Pancreas (tissue), 10 donors: ENCODE data around the gene PADI2. TPM values are rescaled to one million over a fixed set of nuclear protein-coding genes. Genes with fewer than 3 reads are reported as not detected.

Source experiments
- ATAC-seq, 4 donors: fragments of 200-7000 bp; cut with Tn5 transposase; one replicate each; pipeline versions ENCODE4 v1.8.0 to v1.9.1; 2020; ENCODE audit warnings: mild to moderate bottlenecking in 4 of 4, moderate library complexity in 4 of 4
- DNase-seq, 6 donors: peaks; one replicate each; pipeline ENCODE4 v3.0.0-alpha.2; 2020
- FAIRE-seq: peaks from 2 replicates; lab custom pipeline; 2012; peaks lifted over from hg19 to GRCh38; lab: Jason Lieb, UNC
- H3K27ac ChIP-seq, 4 donors: fragments of 200-600 bp; sonication (generic); 1 replicate in 3 of 4; 2 replicates in 1 of 4; pipeline versions ENCODE4 v1.5.0 to v1.8.0; 2020
- H3K27me3 ChIP-seq, 4 donors: fragments of 200-600 bp; one replicate each; pipeline ENCODE4 v1.8.0; 2021
- H3K36me3 ChIP-seq, 3 donors: fragments of 200-600 bp; sonication (generic) in 1 of 3; one replicate each; pipeline versions ENCODE4 v1.5.0 to v1.8.0; 2020 to 2021
- H3K4me1 ChIP-seq, 3 donors: fragments of 200-600 bp; one replicate each; pipeline ENCODE4 v1.8.0; 2021
- H3K4me3 ChIP-seq, 4 donors: fragments of 200-600 bp; sonication (generic) in 2 of 4; one replicate each; pipeline versions ENCODE4 v1.5.0 to v1.8.0; 2020 to 2021
- H3K9me3 ChIP-seq, 4 donors: fragments of 200-600 bp; one replicate each; pipeline ENCODE4 v1.8.0; 2021
- CTCF ChIP-seq, 4 donors: fragments of 200-600 bp; sonication (generic) in 3 of 4; IDR thresholded peaks; one replicate each; pipeline versions ENCODE4 v1.5.0 to v1.8.0; 2021; ENCODE audit warnings: antibody characterized with exemption in 4 of 4
- WGBS, 2 donors: extraction: QIAGEN DNeasy Blood & Tissue Kit; methylation state at CpG; one replicate each; pipeline ENCODE4 v1.1.7; 2013; 5-methylcytosine and 5-hydroxymethylcytosine counted together
- intact Hi-C, 3 donors: fragments of 100-400 bp; cut with DNase I; formaldehyde crosslinking; loops; one replicate each; pipeline versions ENCODE4 v1.11.1 to v1.14.2; 2022
- polyA plus RNA-seq, 2 donors: library from polyadenylated mRNA; stranded (reverse); fragments of 200-250 nt; gene quantifications; one replicate each; pipeline ENCODE4 v1.2.3, GENCODE V29; 2013
- total RNA-seq, 6 donors: library from RNA; stranded (reverse); fragmentation: NEBNext Ultra II Directional in 4 of 6; extraction: Animal tissue kit (Norgen Biotek cat#: 25700) in 4 of 6; gene quantifications; one replicate each; pipeline versions ENCODE4 v1.2.1 to v1.2.4, GENCODE V29; 2021 to 2023
- donor health status: healthy with polysubstance abuse.
- donor health status: DM: no; HTN: no; CAD: no; lungs with moderate emphysema.
- donor health status: DM: no; HTN: no; CAD: no.
- donor health status: control.
- donor health status: control.
- donor health status: Bipolar disorder and iron deficiency.
- donor health status: DM: yes; HTN: yes; CAD: no.
- donor health status: DM: no; HTN: no; CAD: no.
- donor health status: DM: no; HTN: no; CAD: no.
- donor health status: DM: yes; HTN: yes; CAD: no.

Gene PADI2
- 1 to 10 TPM in 3 of 6 donors, under 1 TPM in 3; 0.42 to 10.0 (median 1.1) TPM for total RNA-seq
- polyA plus RNA-seq, result under 1 TPM; 0.54 to 0.80 TPM

DNA sequence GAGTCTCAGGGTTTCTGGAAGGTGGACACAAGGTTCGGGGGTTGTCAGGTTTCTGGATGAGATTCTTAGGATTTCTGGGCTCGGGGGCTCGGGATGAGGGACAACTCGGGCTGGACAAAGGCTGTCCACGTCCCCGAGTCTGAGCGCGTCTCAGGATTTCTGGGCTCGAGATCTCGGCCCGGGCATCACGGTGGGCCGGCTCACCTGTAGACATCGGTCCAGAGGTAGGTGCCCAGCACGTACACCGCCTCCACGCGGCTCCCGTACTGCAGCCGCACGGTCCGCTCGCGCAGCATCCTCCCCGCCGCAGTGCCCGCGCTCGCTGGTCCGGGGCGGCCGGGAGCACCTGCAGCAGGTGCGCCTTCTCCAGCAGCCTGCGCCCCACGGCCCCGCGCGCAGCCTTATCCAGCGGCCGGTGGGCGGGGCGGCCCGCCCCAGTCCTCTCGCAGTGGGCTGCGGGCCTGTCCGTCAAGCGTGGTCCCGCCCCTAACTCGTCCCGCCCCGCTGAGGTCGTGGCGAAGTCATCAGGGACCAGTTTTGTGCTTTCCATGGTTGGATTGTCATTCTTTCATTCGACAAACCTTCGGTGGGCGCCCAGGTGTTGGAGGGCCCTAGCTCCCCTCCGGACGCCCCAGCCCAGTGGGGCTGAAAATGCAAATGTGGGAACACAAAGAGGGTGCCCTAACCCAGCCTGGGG, at the start of gene PADI2:
PADI2 (minus strand) TSS at position 376 of the 697 bp plus-strand sequence; CDS start at position 296, 80 bp downstream.
- H3K27ac ChIP-seq, result no peak within 1 kb of the TSS
- peaks cover 0 to 3% (median 0%) of the 10 kb centered on the region in 3 donors for H3K4me1 ChIP-seq
- ATAC-seq (peak; percentile 89 to 92 (median 91)), FAIRE-seq (no peak), DNase-seq (peak; percentile 63 to 88 (median 81))
- 5 to 6% methylated on average over 50 to 58 of the region's 58 CpGs for WGBS, 2 donors
- no peaks in the 10 kb centered on the region for H3K9me3 ChIP-seq
- TF ChIP-seq CTCF (IDR thresholded peaks at IDR 0.05), result no peak
- peak within 1 kb of the TSS in 3 of 4 donors; percentile 10 to 34 (median 22) for H3K4me3 ChIP-seq
- H3K36me3 ChIP-seq, result no peaks in the 10 kb centered on the region
- no peaks in the 10 kb centered on the region for H3K27me3 ChIP-seq
- intact Hi-C loops, result no loop called here

DNA sequence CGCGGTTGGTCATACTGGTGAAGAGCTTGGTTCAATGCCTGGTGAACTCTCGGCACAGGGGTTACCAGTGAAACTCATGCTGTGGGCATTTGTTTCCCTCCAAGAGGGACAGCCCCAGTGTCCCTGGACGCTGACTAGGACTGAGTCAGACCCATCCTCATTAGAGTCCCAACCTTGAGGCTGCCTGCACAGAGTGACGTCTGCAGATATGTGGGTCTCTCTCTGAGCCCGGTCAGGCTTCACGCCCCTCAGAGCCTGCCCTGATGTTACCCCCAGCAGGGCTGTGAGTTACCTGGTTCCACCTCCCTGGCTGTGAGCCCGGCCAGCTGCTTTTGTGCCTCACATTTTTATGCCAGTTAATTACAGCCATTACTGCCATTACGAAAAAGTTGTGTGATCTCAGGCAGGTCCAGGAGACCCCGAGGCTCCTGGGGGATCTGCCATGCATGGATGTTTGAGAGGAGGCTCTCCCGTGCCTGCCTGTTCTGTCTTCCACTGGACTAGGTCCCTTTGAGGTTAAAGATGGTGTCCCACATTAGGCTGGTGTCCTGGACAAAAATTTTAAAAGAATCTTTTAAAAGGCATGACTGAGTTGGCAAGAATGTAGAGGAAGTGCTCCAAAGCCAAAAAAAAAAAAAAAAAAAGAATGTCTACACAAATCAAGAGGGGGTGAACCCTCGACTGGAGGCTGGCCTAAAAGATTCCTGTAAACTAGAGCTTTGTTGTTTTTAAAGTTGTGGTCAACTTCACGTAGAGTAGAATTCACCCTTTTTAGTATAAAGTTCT, 49.0 kb upstream of the PADI2 start:
- WGBS, 2 donors, result 36 to 45% methylated on average over 13 of the region's 13 CpGs
- intact Hi-C loops, result no loop called here
- Histone ChIP-seq H3K36me3 (no peaks in the 10 kb centered on the region), H3K4me1 (no peaks in the 10 kb centered on the region), H3K27me3 (no peaks in the 10 kb centered on the region), H3K9me3 (no peaks in the 10 kb centered on the region), H3K4me3 (no peak overlapping the region), H3K27ac (no peak overlapping the region)
- no peak for TF ChIP-seq CTCF (IDR thresholded peaks at IDR 0.05)
- DNase-seq (peak in 1 of 6 donors; percentile 6), FAIRE-seq (no peak), ATAC-seq (peak in 2 of 4 donors; percentile 29 to 62)

- no peak for ATAC-seq
- no peak for FAIRE-seq
- Histone ChIP-seq H3K27me3 (no peaks in the 10 kb centered on the region), H3K9me3 (no peaks in the 10 kb centered on the region), H3K36me3 (no peaks in the 10 kb centered on the region), H3K4me1 (no peaks in the 10 kb centered on the region), H3K4me3 (no peak overlapping the region), H3K27ac (no peak overlapping the region)
- no peak for DNase-seq
- 63 to 64% methylated on average over 5 of the region's 5 CpGs for WGBS, 2 donors
- intact Hi-C loops, result no loop called here
- no peak for TF ChIP-seq CTCF (IDR thresholded peaks at IDR 0.05)
Measured at GRCh38 chr1:17167786-17168090, 48.5 kb upstream of the PADI2 start.

- Histone ChIP-seq H3K9me3 (no peaks in the 10 kb centered on the region), H3K36me3 (no peaks in the 10 kb centered on the region), H3K4me1 (no peaks in the 10 kb centered on the region), H3K27me3 (no peaks in the 10 kb centered on the region), H3K4me3 (no peak overlapping the region), H3K27ac (no peak overlapping the region)
- TF ChIP-seq CTCF (IDR thresholded peaks at IDR 0.05), result no peak
- DNase-seq (no peak), FAIRE-seq (no peak), ATAC-seq (no peak)
- intact Hi-C loops, result no loop called here
- WGBS, 2 donors, result 28 to 43% methylated on average over 4 of the region's 4 CpGs
Measured at GRCh38 chr1:17167041-17167785, 48.0 kb upstream of the PADI2 start.
